HCT116 (cell line): ENCODE data around the gene FLT3LG. TPM values are rescaled to one million over a fixed set of nuclear protein-coding genes. Genes with fewer than 3 reads are reported as not detected.

Experiments used
- CBX3 ChIP-seq: IDR thresholded peaks from 2 replicates; pipeline ENCODE4 v1.6.1; 2012; ENCODE audit warnings: low read depth
- EGR1 ChIP-seq: IDR thresholded peaks from 2 replicates; pipeline ENCODE4 v1.6.1; 2012; ENCODE audit warnings: low read depth
- EZH2phosphoT487 ChIP-seq: fragments of 200-600 bp; IDR thresholded peaks from 2 replicates; pipeline ENCODE4 v1.6.1; 2018; ENCODE audit warnings: antibody characterized with exemption, borderline replicate concordance
- JUND ChIP-seq: IDR thresholded peaks from 2 replicates; pipeline ENCODE4 v1.6.1; 2012
- POLR2A ChIP-seq: IDR thresholded peaks from 2 replicates; pipeline ENCODE4 v1.7.0; 2011; ENCODE audit warnings: borderline replicate concordance; ENCODE audit not compliant: insufficient read depth, insufficient read length; ENCODE audit errors: extremely low read depth
- RAD21 ChIP-seq: IDR thresholded peaks from 2 replicates; pipeline ENCODE4 v1.6.1; 2012; ENCODE audit warnings: low read depth, mild to moderate bottlenecking
- SRF ChIP-seq: IDR thresholded peaks from 2 replicates; pipeline ENCODE4 v1.6.1; 2012; ENCODE audit warnings: low read depth
- YY1 ChIP-seq: IDR thresholded peaks from 2 replicates; pipeline ENCODE4 v1.6.1; 2011; ENCODE audit warnings: low read length, low read depth, moderate library complexity, mild to moderate bottlenecking; ENCODE audit not compliant: insufficient replicate concordance; ENCODE audit errors: extremely low read depth
- ZNF274 ChIP-seq: fragments of 200-500 bp; sonication (Bioruptor generic); IDR thresholded peaks from 2 replicates; pipeline ENCODE4 v1.6.1; 2014; ENCODE audit warnings: mild to moderate bottlenecking, low read depth, low read length, inconsistent platforms
- total RNA-seq: library from RNA; stranded (reverse); gene quantifications from one replicate; pipeline ENCODE4 v1.2.1, GENCODE V29; 2021; ENCODE audit not compliant: unreplicated experiment
- TF ChIP-seq, protein P1 (sequence below): IDR thresholded peaks from 2 replicates; pipeline ENCODE4 v1.6.1; 2012; ENCODE audit warnings: low read depth
- TF ChIP-seq, protein P2 (sequence below): IDR thresholded peaks from 2 replicates; pipeline ENCODE4 v1.6.1; 2011; ENCODE audit warnings: mild to moderate bottlenecking, low read length, moderate library complexity; ENCODE audit not compliant: insufficient replicate concordance; ENCODE audit errors: extremely low read depth
- TF ChIP-seq, protein P3 (sequence below): IDR thresholded peaks from 2 replicates; pipeline ENCODE4 v1.6.1; 2012
- TF ChIP-seq, protein P4 (sequence below): IDR thresholded peaks from 2 replicates; pipeline ENCODE4 v1.6.1; 2012

The FLT3LG gene
- total RNA-seq, 1 experiment from 2014 or later: 3.8 TPM

DNA sequence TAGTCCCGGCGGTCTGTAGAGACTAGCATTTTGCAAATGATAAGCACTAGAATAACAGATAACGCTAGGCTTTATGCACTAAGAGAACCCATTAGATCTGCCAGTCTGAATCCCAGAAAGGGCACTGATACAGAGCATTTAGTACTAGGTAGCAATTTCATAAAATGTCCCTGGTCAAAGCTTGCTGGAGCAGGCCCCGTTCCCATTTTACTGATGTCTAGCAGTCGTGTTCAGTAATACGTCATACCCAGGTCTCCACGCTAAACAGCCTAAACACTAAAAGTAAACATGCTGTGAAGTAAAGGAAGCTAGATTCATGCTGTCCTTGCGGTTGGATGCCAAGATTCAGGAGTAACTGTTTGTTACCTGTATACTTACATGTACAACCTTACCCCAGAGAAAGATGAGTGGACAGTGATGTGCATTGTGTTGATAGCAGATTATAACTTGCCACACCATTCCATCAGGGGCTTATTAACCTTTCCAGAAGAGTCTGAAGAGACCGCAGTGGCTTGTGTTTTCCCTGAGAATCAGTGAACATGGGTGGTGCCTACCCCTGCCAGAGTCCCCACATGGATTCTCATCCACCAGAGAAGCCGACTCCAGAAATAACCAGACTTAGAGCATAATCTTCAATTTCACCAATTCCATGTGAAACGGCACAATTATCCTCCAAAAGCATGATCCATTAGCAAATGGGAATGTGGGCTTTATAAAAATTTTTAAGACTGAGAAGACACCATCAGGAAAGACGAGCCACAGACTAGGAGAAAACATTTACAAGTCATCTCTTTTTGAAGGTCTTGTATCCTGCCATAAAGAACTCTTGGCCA, 18.8 kb downstream of the FLT3LG start (continued):
- TF ChIP-seq, protein P1, sequence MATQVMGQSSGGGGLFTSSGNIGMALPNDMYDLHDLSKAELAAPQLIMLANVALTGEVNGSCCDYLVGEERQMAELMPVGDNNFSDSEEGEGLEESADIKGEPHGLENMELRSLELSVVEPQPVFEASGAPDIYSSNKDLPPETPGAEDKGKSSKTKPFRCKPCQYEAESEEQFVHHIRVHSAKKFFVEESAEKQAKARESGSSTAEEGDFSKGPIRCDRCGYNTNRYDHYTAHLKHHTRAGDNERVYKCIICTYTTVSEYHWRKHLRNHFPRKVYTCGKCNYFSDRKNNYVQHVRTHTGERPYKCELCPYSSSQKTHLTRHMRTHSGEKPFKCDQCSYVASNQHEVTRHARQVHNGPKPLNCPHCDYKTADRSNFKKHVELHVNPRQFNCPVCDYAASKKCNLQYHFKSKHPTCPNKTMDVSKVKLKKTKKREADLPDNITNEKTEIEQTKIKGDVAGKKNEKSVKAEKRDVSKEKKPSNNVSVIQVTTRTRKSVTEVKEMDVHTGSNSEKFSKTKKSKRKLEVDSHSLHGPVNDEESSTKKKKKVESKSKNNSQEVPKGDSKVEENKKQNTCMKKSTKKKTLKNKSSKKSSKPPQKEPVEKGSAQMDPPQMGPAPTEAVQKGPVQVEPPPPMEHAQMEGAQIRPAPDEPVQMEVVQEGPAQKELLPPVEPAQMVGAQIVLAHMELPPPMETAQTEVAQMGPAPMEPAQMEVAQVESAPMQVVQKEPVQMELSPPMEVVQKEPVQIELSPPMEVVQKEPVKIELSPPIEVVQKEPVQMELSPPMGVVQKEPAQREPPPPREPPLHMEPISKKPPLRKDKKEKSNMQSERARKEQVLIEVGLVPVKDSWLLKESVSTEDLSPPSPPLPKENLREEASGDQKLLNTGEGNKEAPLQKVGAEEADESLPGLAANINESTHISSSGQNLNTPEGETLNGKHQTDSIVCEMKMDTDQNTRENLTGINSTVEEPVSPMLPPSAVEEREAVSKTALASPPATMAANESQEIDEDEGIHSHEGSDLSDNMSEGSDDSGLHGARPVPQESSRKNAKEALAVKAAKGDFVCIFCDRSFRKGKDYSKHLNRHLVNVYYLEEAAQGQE: no peak
- TF ChIP-seq, protein P2, sequence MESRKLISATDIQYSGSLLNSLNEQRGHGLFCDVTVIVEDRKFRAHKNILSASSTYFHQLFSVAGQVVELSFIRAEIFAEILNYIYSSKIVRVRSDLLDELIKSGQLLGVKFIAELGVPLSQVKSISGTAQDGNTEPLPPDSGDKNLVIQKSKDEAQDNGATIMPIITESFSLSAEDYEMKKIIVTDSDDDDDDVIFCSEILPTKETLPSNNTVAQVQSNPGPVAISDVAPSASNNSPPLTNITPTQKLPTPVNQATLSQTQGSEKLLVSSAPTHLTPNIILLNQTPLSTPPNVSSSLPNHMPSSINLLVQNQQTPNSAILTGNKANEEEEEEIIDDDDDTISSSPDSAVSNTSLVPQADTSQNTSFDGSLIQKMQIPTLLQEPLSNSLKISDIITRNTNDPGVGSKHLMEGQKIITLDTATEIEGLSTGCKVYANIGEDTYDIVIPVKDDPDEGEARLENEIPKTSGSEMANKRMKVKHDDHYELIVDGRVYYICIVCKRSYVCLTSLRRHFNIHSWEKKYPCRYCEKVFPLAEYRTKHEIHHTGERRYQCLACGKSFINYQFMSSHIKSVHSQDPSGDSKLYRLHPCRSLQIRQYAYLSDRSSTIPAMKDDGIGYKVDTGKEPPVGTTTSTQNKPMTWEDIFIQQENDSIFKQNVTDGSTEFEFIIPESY: peak; percentile 49
- no peak for TF ChIP-seq YY1
- TF ChIP-seq ZNF274: no peak
- TF ChIP-seq, protein P3, sequence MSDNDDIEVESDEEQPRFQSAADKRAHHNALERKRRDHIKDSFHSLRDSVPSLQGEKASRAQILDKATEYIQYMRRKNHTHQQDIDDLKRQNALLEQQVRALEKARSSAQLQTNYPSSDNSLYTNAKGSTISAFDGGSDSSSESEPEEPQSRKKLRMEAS: peak; percentile 25; the same call in 1 of the 2 replicates
- peak; percentile 66 for TF ChIP-seq JUND
- no peak for TF ChIP-seq EZH2phosphoT487
- TF ChIP-seq, protein P4, sequence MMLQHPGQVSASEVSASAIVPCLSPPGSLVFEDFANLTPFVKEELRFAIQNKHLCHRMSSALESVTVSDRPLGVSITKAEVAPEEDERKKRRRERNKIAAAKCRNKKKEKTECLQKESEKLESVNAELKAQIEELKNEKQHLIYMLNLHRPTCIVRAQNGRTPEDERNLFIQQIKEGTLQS: no peak; the same call in 1 of the 2 replicates
- no peak for TF ChIP-seq EGR1
- TF ChIP-seq SRF: no peak; the same call in 1 of the 2 replicates
- TF ChIP-seq POLR2A: peak; percentile 83
- TF ChIP-seq RAD21: no peak
- peak; percentile 24; the same call in 1 of the 2 replicates for TF ChIP-seq CBX3
- TF ChIP-seq, all 23 proteins: peak for 9
